K562 (cell line): Measurements from ENCODE around the gene LIMS1. TPM values are rescaled to one million over a fixed set of nuclear protein-coding genes. Genes with fewer than 3 reads are reported as not detected.

Source experiments
- ATAC-seq: fragments of 200-7000 bp; cut with Tn5 transposase; 3 replicates; pipeline ENCODE4 v1.9.1; 2020; ENCODE audit warnings: moderate library complexity
- BruUV-seq: library from RNA; stranded (reverse); fragments of 400-500 nt; replicated peaks from 2 replicates; lab custom pipeline; 2021; lab: Mats Ljungman, UMichigan
- CTCF ChIA-PET: fragments of 300-600 bp; formaldehyde crosslinking; extraction: SDS; loops from one replicate; lab custom pipeline; 2021; ENCODE audit warnings: low intra/inter-chr PET ratio; lab: Yijun Ruan, JAX
- POLR2A ChIA-PET: fragments of 300-600, 350-650 bp; sonication (Branson Sonifier 250); formaldehyde crosslinking; extraction: SDS; loops from one replicate; lab custom pipeline; 2021; ENCODE audit warnings: antibody characterized with exemption, inconsistent platforms; lab: Yijun Ruan, JAX
- DNase-seq, 4 experiments: peaks; one replicate each; pipeline versions ENCODE4 v3.0.0 to v3.0.0-alpha.2; 2011 to 2018; ENCODE audit warnings: low spot score in 3 of 4, mixed read lengths in 3 of 4; ENCODE audit errors: extremely low read depth in 1 of 4
- FAIRE-seq: peaks from 2 replicates; lab custom pipeline; 2011; peaks lifted over from hg19 to GRCh38; lab: Jason Lieb, UNC
- H2AFZ ChIP-seq: 2 replicates; pipeline ENCODE4 v1.6.0; 2011; ENCODE audit warnings: low read depth, low read length, control low read depth, inconsistent platforms
- H3K27ac ChIP-seq: fragments of 200-600 bp; 3 replicates; pipeline ENCODE4 v1.8.0; 2011; ENCODE audit warnings: low read depth, mild to moderate bottlenecking, control low read depth, inconsistent platforms, low read length, moderate library complexity, mixed read lengths; ENCODE audit errors: extremely low read depth
- H3K27me3 ChIP-seq, 2 experiments: fragments of 300-600 bp in 1 of 2; 2 replicates in 1 of 2; 3 replicates in 1 of 2; pipeline versions ENCODE4 v1.6.0 to v1.8.0; 2011; ENCODE audit warnings: inconsistent platforms in 2 of 2, low read length in 2 of 2, mild to moderate bottlenecking in 1 of 2, mixed read lengths in 1 of 2, moderate library complexity in 1 of 2; ENCODE audit not compliant: control insufficient read depth in 2 of 2, insufficient read depth in 2 of 2
- H3K36me3 ChIP-seq: fragments of 300-600 bp; 3 replicates; pipeline ENCODE4 v1.8.0; 2011; ENCODE audit warnings: mild to moderate bottlenecking, low read length, inconsistent platforms; ENCODE audit not compliant: control insufficient read depth, insufficient read depth
- H3K4me1 ChIP-seq, 2 experiments: fragments of 200-600 bp in 1 of 2; replicated peaks in 1 of 2; 2 replicates in 1 of 2; 3 replicates in 1 of 2; pipeline versions ENCODE4 v1.5.1 to v1.8.0; 2011; ENCODE audit warnings: inconsistent platforms in 2 of 2, low read length in 2 of 2, mild to moderate bottlenecking in 1 of 2, mixed read lengths in 1 of 2, moderate library complexity in 1 of 2; ENCODE audit not compliant: control insufficient read depth in 2 of 2, insufficient read depth in 2 of 2
- H3K4me2 ChIP-seq: 2 replicates; pipeline ENCODE4 v1.6.1; 2011; ENCODE audit warnings: low read length, control low read depth, inconsistent platforms, mixed read lengths; ENCODE audit not compliant: insufficient read depth
- H3K4me3 ChIP-seq: fragments of 200-600 bp; sonication (generic), shearing (Covaris generic); 2 replicates; pipeline ENCODE4 v1.5.1; 2016; ENCODE audit warnings: control low read depth, inconsistent platforms
- H3K79me2 ChIP-seq: fragments of 200-600 bp; 3 replicates; pipeline ENCODE4 v1.8.0; 2011; ENCODE audit warnings: low read length, inconsistent platforms; ENCODE audit not compliant: control insufficient read depth, insufficient read depth
- H3K9ac ChIP-seq, 2 experiments: 2 replicates each; pipeline versions ENCODE4 v1.6.0 to v1.6.1; 2011; ENCODE audit warnings: low read depth in 2 of 2, low read length in 2 of 2, control low read depth in 1 of 2, inconsistent platforms in 1 of 2, mild to moderate bottlenecking in 1 of 2, mixed read lengths in 1 of 2; ENCODE audit not compliant: insufficient read depth in 1 of 2
- H3K9me1 ChIP-seq: one replicate; pipeline ENCODE4 v1.6.0; 2011; ENCODE audit warnings: inconsistent platforms, mild to moderate bottlenecking, low read length, moderate library complexity; ENCODE audit not compliant: control insufficient read depth, insufficient read depth
- H3K9me3 ChIP-seq: replicated peaks from 2 replicates; pipeline ENCODE4 v1.5.1; 2011; ENCODE audit warnings: low read depth, low read length, inconsistent platforms; ENCODE audit not compliant: control insufficient read depth, insufficient read depth
- H4K20me1 ChIP-seq: replicated peaks from 2 replicates; pipeline ENCODE4 v1.6.1; 2011; ENCODE audit warnings: low read length, inconsistent platforms, mixed read lengths; ENCODE audit not compliant: control insufficient read depth, insufficient read depth
- CEBPG ChIP-seq, 3 experiments: fragments of 200-800 bp in 1 of 3; sonication (Bioruptor generic) in 1 of 3; sonication (generic) in 1 of 3; formaldehyde crosslinking in 1 of 3; IDR thresholded peaks in 2 of 3; conservative IDR thresholded peaks in 1 of 3; 2 replicates each; pipeline versions ENCODE4 v1.6.1 to v1.8.0; 2016 to 2022; ENCODE audit warnings: missing compliant biosample characterization in 2 of 3, missing genetic modification characterization in 2 of 3, mild to moderate bottlenecking in 1 of 3, missing genetic modification reagents in 1 of 3
- MAFG ChIP-seq: fragments of 450-650 bp; conservative IDR thresholded peaks from 2 replicates; pipeline ENCODE4 v1.6.1; 2016; ENCODE audit warnings: missing genetic modification characterization, missing compliant biosample characterization
- PPARD ChIP-seq: fragments of 250-450 bp; sonication (Bioruptor Pico); IDR thresholded peaks from 2 replicates; pipeline ENCODE4 v1.8.0; 2022; ENCODE audit warnings: inconsistent platforms, mild to moderate bottlenecking, moderate library complexity
- STAT5A ChIP-seq: IDR thresholded peaks from 2 replicates; pipeline ENCODE4 v1.6.1; 2012; ENCODE audit warnings: low read length, inconsistent platforms, borderline replicate concordance
- ZNF133 ChIP-seq: fragments of 250-450 bp; sonication (Bioruptor Pico); IDR thresholded peaks from 2 replicates; pipeline ENCODE4 v1.4.0; 2020; ENCODE audit warnings: mild to moderate bottlenecking
- ZNF316 ChIP-seq: fragments of 450-650 bp; IDR thresholded peaks from 2 replicates; pipeline ENCODE4 v1.6.1; 2016
- ZNF444 ChIP-seq: fragments of 250-450 bp; sonication (Bioruptor Pico); IDR thresholded peaks from 2 replicates; pipeline ENCODE4 v1.4.0; 2020; ENCODE audit warnings: mild to moderate bottlenecking, moderate library complexity
- ZNF639 ChIP-seq, 2 experiments: fragments of 200-800 bp in 1 of 2; sonication (Bioruptor generic) in 1 of 2; sonication (generic) in 1 of 2; formaldehyde crosslinking in 1 of 2; IDR thresholded peaks in 1 of 2; conservative IDR thresholded peaks in 1 of 2; 2 replicates each; pipeline versions ENCODE4 v1.5.0 to v1.6.1; 2016 to 2020; ENCODE audit warnings: missing compliant biosample characterization in 1 of 2, missing genetic modification characterization in 1 of 2, missing genetic modification reagents in 1 of 2
- WGBS: fragments of 100-300 bp; shearing (Covaris generic); methylation state at CpG from one replicate; pipeline ENCODE4 v1.1.6; 2016; ENCODE audit warnings: low coverage, mixed read lengths; ENCODE audit not compliant: insufficient coverage; ENCODE audit errors: missing lambda C conversion rate; 5-methylcytosine and 5-hydroxymethylcytosine counted together
- in situ Hi-C: fragments of 300-500 bp; cut with MboI; formaldehyde crosslinking; loops from 4 replicates; pipeline ENCODE4 v1.15.0; 2018; ENCODE audit warnings: inconsistent platforms, mixed read lengths
- intact Hi-C: fragments of 100-400 bp; cut with micrococcal nuclease; formaldehyde crosslinking; loops from 2 replicates; pipeline ENCODE4 v1.14.2; 2022
- polyA plus RNA-seq, 8 experiments: library from polyadenylated mRNA; depleted of rRNA in 4 of 8; stranded (reverse) in 5 of 8; unstranded in 3 of 8; fragments of >200 nt; fragmentation: Nextera tagmentation in 2 of 8; fragmentation: Illumina TruSeq in 1 of 8; extraction: Ambion mirVana in 2 of 8; extraction: Trizol in 1 of 8; gene quantifications; 2 replicates each; pipeline versions ENCODE4 v1.2.1 to v1.2.3, GENCODE V29; 2011 to 2014; ENCODE audit warnings: inconsistent platforms in 1 of 8, missing spikeins in 1 of 8
- total RNA-seq, 7 experiments: library from RNA; depleted of rRNA in 6 of 7; stranded (reverse); fragments of >200 nt in 6 of 7; fragmentation: Illumina TruSeq in 2 of 7; extraction: Trizol in 2 of 7; gene quantifications; 2 replicates each; pipeline versions ENCODE4 v1.2.1 to v1.2.3, GENCODE V29; 2011 to 2021; ENCODE audit warnings: low replicate concordance in 1 of 7
- TF ChIP-seq, protein P1 (sequence below): fragments of 450-650 bp; formaldehyde crosslinking; IDR thresholded peaks from 2 replicates; pipeline ENCODE4 v1.4.0; 2020; ENCODE audit warnings: mild to moderate bottlenecking, moderate library complexity

LIMS1 gene
- total and polyA plus RNA-seq, 9 of the 15 experiments (the other 6 are each of a cell fraction or from before 2014, with no cell fraction given), result 52.8 to 134 (median 81.0) TPM

GRCh38 chr2:108571286-108571685 is 37.0 kb downstream of the LIMS1 start:
- Histone ChIP-seq H3K79me2 (peaks cover 79% of the 10 kb centered on the region), H3K4me2 (no peak overlapping the region), H3K27me3 (no peaks in the 10 kb centered on the region), H4K20me1 (no peaks in the 10 kb centered on the region; the same call in 1 of the 2 replicates), H3K9me3 (no peaks in the 10 kb centered on the region), H3K9me1 (peaks cover 2% of the 10 kb centered on the region), H3K9ac (no peak overlapping the region), H3K27ac (no peak overlapping the region), H3K4me3 (no peak overlapping the region), H2AFZ (no peak overlapping the region), H3K36me3 (no peaks in the 10 kb centered on the region; the same call in 2 of the 3 replicates), H3K4me1 (peaks cover 5 to 11% of the 10 kb centered on the region in 2 experiments; a peak in 3 of 5 replicates)
- POLR2A ChIA-PET, result interaction anchor here (0.7 kb wide), 1 partner anchor 23 kb away, joined by 3 read pairs; no protein-coding TSS in a partner anchor
- no TSS peak for BruUV-seq
- intact Hi-C loops (no loop called here), in situ Hi-C loops (no loop called here)
- no peak for FAIRE-seq
- CTCF ChIA-PET, result no interaction called here
- no peak for ATAC-seq
- TF ChIP-seq STAT5A, result no peak
- no peak for TF ChIP-seq MAFG
- WGBS, result 78% methylated on average over 3 of the region's 3 CpGs
- no peak for DNase-seq

GRCh38 chr2:108573061-108573460 is 38.8 kb downstream of the LIMS1 start:
- POLR2A ChIA-PET, result interaction anchor here (0.9 kb wide), 1 partner anchor 15 kb away, joined by 6 read pairs; no protein-coding TSS in a partner anchor
- H2AFZ ChIP-seq, result no peak overlapping the region
- H3K9me1 ChIP-seq, result peaks cover 2% of the 10 kb centered on the region
- no peak overlapping the region for H3K9ac ChIP-seq
- H3K79me2 ChIP-seq, result peaks cover 77% of the 10 kb centered on the region
- no peaks in the 10 kb centered on the region for H3K9me3 ChIP-seq
- H3K4me2 ChIP-seq, result no peak overlapping the region
- H3K27ac ChIP-seq, result no peak overlapping the region
- no TSS peak for BruUV-seq
- CTCF ChIA-PET, result no interaction called here
- 85% methylated on average over 2 of the region's 3 CpGs for WGBS
- no peak overlapping the region for H3K4me3 ChIP-seq
- in situ Hi-C loops, result no loop called here
- H4K20me1 ChIP-seq, result no peaks in the 10 kb centered on the region; the same call in 1 of the 2 replicates
- H3K36me3 ChIP-seq, result no peaks in the 10 kb centered on the region; the same call in 2 of the 3 replicates
- DNase-seq (no peak), FAIRE-seq (no peak), ATAC-seq (no peak)
- TF ChIP-seq ZNF639 (CRISPR knock-in tag; conservative IDR thresholded peaks at IDR 0.05 in 1 of 2, IDR thresholded peaks at IDR 0.05 in 1 of 2), result no peak
- TF ChIP-seq ZNF316, result no peak
- TF ChIP-seq PPARD (CRISPR knock-in tag), result no peak
- TF ChIP-seq, protein P1, sequence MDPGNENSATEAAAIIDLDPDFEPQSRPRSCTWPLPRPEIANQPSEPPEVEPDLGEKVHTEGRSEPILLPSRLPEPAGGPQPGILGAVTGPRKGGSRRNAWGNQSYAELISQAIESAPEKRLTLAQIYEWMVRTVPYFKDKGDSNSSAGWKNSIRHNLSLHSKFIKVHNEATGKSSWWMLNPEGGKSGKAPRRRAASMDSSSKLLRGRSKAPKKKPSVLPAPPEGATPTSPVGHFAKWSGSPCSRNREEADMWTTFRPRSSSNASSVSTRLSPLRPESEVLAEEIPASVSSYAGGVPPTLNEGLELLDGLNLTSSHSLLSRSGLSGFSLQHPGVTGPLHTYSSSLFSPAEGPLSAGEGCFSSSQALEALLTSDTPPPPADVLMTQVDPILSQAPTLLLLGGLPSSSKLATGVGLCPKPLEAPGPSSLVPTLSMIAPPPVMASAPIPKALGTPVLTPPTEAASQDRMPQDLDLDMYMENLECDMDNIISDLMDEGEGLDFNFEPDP (CRISPR knock-in tag), result no peak
- TF ChIP-seq ZNF444 (CRISPR knock-in tag), result no peak
- TF ChIP-seq CEBPG (CRISPR knock-in tag; IDR thresholded peaks at IDR 0.05), result no peak
- peak in 1 of 2 experiments; percentile 42; a peak in 1 of 4 replicates for TF ChIP-seq CEBPG (tag; conservative IDR thresholded peaks at IDR 0.05 in 1 of 2, IDR thresholded peaks at IDR 0.05 in 1 of 2)
- no peak for TF ChIP-seq ZNF133 (CRISPR knock-in tag)
- no peaks in the 10 kb centered on the region for H3K27me3 ChIP-seq
- intact Hi-C loops, result no loop called here
- peaks cover 5 to 11% of the 10 kb centered on the region in 2 experiments; a peak in 3 of 5 replicates for H3K4me1 ChIP-seq
